Measurements from ENCODE around the gene MXD3.
"Not testable (repeated sequence)": the region's sequence is repeated elsewhere in the genome, so short reads cannot be mapped to it uniquely, and the experiment has no call there.

The MXD3 gene

DNA sequence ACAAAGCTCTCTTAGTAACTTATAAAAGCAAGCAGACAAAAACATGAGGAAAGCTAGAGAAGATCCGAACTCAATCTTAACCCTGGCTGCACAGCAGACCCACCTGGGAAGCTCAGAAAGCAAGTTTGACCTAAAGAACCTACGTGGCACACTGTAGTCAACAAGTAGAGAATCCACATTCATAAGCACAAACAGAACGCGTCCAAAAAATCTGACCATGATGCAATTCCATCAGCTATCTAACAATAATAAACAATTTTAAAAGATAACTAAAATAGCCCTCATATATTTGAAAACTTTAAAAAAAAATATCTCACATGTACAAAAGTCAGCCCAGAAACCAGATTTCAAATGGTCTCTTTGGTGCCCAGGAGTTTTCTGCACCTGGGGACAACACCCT lies 35.1 kb upstream of the MXD3 start:
- peak overlapping the region; percentile 18; the same call in 1 of the 2 replicates for H3K4me2 ChIP-seq
- no peak overlapping the region for H3K27ac ChIP-seq
- no peaks in the 10 kb centered on the region for H3K27me3 ChIP-seq
- peak overlapping the region; percentile 28; the same call in 1 of the 2 replicates for H3K9ac ChIP-seq
- H4K20me1 ChIP-seq, result peaks cover 63% of the 10 kb centered on the region
- peaks cover 71% of the 10 kb centered on the region for H3K36me3 ChIP-seq
- H3K4me3 ChIP-seq, result no peak overlapping the region
- H3K9me3 ChIP-seq, result no peaks in the 10 kb centered on the region
- TF ChIP-seq Cebpa-rat (IDR thresholded peaks at IDR 0.05), result no peak
- peaks cover 40% of the 10 kb centered on the region for H3K4me1 ChIP-seq

DNA sequence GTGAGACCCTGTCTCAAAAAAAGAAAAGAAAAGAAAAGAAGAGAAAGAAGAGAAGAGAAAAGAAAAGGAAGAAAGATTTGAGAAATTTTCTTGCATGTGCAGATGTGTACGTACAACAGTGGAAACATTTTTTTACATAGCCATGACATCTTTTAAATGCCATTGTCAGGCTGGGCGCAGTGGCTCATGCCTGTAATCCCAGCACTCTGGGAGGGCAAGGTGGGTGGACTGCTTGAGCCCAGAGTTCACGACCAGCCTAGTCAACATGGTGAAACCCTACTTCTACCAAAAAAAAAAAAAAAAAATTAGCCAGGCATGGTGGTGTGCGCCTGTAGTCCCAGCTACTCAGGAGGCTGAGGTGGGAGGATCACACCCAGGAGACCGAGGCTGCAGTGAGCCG lies 33.2 kb upstream of the MXD3 start:
- Histone ChIP-seq H3K27ac (no peak overlapping the region), H3K27me3 (no peaks in the 10 kb centered on the region), H3K4me1 (peaks cover 36% of the 10 kb centered on the region), H3K4me2 (no peak overlapping the region), H4K20me1 (peaks cover 50% of the 10 kb centered on the region), H3K36me3 (peaks cover 80% of the 10 kb centered on the region), H3K4me3 (no peak overlapping the region), H3K9me3 (no peaks in the 10 kb centered on the region), H3K9ac (no peak overlapping the region)
- no peak for TF ChIP-seq Cebpa-rat (IDR thresholded peaks at IDR 0.05)

DNA sequence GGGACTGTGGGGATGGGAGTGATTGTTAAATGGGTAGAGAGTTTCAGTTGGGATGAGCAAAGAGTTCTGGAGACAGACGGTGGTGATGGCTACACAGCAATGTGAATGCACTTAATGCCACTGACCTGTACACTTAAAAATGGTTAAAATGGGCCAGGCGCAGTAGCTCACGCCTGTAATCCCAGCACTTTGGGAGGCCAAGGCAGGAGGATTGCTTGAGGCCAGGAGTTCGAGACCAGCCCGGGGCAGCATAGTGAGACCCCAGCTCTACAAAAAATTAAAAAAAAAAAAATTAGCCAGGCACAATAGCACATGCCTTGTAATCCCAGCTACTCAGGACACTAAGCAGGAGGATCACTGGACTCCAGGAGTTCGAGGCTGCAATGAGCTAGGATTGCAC lies 32.1 kb upstream of the MXD3 start:
- no peak for TF ChIP-seq Cebpa-rat (IDR thresholded peaks at IDR 0.05)
- Histone ChIP-seq H3K4me1 (peaks cover 36% of the 10 kb centered on the region), H3K27me3 (no peaks in the 10 kb centered on the region), H3K36me3 (peaks cover 75% of the 10 kb centered on the region), H3K9ac (no peak overlapping the region), H3K4me2 (no peak overlapping the region), H3K27ac (no peak overlapping the region), H3K9me3 (no peaks in the 10 kb centered on the region), H3K4me3 (no peak overlapping the region), H4K20me1 (peaks cover 49% of the 10 kb centered on the region)

DNA sequence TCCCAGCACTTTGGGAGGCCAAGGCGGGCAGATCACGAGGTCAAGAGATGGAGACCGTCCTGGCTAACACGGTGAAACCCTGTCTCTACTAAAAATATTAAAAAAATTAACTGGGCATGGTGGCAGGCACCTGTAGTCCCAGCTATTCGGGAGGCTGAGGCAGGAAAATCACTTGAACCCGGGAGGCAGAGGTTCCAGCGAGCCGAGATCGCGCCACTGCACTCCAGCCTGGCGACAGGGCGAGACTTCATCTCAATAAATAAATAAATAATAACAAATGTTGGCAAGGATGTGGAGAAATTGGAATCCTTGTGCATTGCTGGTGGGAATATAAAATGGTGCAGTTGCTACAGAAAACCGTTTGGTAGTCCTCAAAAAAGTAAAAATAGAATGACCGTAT lies 31.3 kb upstream of the MXD3 start:
- H3K4me1 ChIP-seq, result peaks cover 36% of the 10 kb centered on the region
- not testable (repeated sequence) for H3K27me3 ChIP-seq, H3K4me2 ChIP-seq, H3K9me3 ChIP-seq, H3K4me3 ChIP-seq, H3K9ac ChIP-seq, H3K27ac ChIP-seq
- peaks cover 80% of the 10 kb centered on the region for H3K36me3 ChIP-seq
- H4K20me1 ChIP-seq, result peaks cover 49% of the 10 kb centered on the region

DNA sequence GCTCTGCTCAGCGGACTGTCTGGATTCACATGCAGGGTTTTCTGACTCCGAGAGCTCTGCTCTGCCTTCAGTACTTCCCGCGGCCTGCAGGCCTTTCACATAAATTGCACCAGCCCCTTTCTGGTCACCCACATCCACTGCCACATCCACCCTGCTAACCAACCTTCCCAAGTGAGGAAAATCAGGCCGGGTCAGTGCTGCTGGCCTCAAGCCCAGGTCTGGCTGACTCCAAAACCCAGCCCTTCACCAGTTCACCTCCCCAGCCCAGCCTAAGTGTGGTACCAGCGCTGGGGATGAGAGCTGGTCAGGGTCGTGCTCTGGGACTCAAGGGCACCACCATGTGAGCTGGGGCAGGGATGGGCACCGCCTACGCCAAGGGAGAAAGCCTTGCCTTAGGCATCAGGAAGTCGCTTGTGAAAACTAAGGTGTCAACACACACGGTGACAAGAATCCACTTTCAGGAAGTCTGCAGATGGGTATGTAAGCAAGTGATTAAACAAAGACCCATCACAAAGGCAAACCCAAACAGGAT lies 27.5 kb upstream of the MXD3 start:
- Histone ChIP-seq H4K20me1 (peaks cover 32% of the 10 kb centered on the region), H3K4me3 (no peak overlapping the region), H3K4me2 (peak overlapping the region; percentile 96), H3K27me3 (no peaks in the 10 kb centered on the region), H3K9ac (peak overlapping the region; percentile 62), H3K9me3 (no peaks in the 10 kb centered on the region), H3K4me1 (peaks cover 64% of the 10 kb centered on the region), H3K27ac (peak overlapping the region; percentile 96), H3K36me3 (peaks cover 82% of the 10 kb centered on the region)
- TF ChIP-seq Cebpa-rat (IDR thresholded peaks at IDR 0.05), result no peak

DNA sequence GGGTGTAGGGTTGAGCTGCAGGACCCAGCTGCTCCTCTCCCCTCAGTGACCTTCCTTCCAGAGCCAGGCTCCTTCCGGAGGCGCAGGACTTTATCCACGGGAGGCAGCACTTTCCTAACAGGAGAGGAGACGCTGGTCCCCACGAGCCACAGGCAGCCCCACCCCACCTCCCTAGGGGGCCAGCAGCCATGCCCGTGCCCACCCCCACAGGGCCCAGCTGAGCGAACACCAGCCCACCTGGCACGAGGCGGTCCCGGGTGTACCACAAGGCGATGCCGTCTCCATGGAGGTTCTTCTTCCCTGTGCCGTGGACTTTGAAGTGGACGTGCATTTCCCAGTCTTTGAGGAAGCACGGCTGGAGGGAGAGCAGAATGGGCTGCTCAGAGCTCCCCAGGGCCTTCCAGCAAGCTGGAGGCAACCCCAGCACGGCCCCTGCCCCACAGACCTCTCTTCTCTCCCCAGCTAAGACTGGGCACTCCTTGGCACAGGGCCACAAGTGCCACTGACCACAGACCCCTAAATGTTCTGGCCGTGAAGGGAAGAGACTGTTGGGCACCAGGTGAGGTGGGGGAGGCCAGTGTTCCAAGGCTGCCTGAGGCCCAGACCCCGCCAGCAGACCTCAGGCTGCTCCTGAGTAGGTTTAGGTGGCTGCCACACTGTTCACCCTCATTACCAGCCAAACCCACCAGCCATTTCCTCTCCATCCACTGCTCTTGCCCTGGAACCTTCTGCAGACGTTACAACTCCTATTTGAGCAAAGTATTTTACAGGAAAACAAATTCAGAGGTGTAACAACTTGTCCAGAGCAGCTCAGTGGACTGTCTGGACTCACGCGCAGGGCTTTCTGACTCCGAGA lies 26.8 kb upstream of the MXD3 start:
- Histone ChIP-seq H3K4me3 (no peak overlapping the region), H3K4me1 (peaks cover 71% of the 10 kb centered on the region), H4K20me1 (peaks cover 32% of the 10 kb centered on the region), H3K9ac (peak overlapping the region; percentile 62), H3K9me3 (no peaks in the 10 kb centered on the region), H3K27ac (peak overlapping the region; percentile 96), H3K4me2 (peak overlapping the region; percentile 96), H3K36me3 (peaks cover 80% of the 10 kb centered on the region), H3K27me3 (no peaks in the 10 kb centered on the region)
- no peak for TF ChIP-seq Cebpa-rat (IDR thresholded peaks at IDR 0.05)

DNA sequence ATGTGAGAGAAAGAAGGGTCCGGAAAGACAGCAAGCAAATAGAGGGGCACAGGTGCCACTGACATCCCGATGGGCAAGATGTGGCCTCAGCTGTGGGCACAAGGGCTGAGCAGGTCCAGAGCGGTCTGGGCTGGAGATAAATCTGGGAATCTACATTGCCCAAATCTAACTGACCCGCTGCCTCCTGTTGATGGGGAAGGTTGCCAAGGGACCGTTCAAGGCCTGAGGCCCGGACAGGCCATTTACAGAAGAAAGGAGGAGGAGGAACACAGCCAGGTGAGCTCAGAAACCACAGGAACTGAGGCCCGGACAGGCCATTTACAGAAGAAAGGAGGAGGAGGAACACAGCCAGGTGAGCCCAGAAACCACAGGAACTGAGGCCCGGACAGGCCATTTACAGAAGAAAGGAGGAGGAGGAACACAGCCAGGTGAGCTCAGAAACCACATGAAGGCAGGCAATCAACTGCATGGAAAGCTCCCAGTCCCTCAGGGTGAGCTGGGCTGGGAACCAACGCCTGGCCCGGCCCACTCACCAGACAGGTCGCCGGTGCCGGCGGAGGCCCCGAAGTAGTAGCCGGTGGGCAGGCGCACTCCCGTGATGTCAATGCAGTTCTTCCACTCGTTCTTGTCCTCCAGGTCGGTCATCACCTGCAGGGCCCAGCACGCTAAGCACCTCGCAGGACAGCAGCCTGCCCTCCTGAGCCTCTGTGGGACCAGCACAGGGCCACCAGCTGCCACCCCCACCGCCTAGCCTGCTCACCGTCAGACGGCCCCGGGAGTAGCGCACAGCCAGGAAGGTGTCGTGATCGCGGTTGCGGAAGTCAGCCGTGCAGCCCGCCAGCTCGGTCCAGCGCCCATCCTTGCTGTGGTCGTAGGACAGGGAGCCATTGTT lies 25.2 kb upstream of the MXD3 start:
- H3K27me3 ChIP-seq, result no peaks in the 10 kb centered on the region
- H3K4me1 ChIP-seq, result peaks cover 87% of the 10 kb centered on the region
- H3K9ac ChIP-seq, result 0 out of 2 replicates have a peak overlapping the region, but pooled peaks have one; percentile 37
- H3K4me3 ChIP-seq, result no peak overlapping the region
- peak overlapping the region; percentile 96 for H3K27ac ChIP-seq
- no peaks in the 10 kb centered on the region for H3K9me3 ChIP-seq
- no peak for TF ChIP-seq Cebpa-rat (IDR thresholded peaks at IDR 0.05)
- H3K4me2 ChIP-seq, result peak overlapping the region; percentile 96
- H3K36me3 ChIP-seq, result peaks cover 69% of the 10 kb centered on the region
- peaks cover 32% of the 10 kb centered on the region for H4K20me1 ChIP-seq

DNA sequence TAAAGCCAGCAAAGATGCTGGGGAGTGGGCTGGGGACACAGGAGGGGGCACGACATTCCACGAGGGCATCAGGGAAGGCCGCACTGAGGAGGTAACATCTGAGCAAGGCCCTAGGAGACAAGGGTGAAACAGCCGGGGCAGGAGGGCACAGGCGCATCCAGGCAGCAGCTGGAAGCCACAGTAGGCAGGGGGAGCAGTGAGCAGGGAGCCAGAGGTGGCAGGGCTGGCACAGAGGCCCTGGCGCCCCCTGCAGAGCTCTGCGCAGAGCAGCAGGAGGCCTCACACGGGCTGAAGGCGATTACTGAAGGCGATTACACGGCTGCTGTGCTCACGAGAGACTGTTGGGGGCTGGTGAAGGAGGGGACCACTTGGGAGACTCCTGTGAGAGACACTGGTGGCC lies 24.4 kb upstream of the MXD3 start:
- Histone ChIP-seq H4K20me1 (peaks cover 32% of the 10 kb centered on the region), H3K36me3 (peaks cover 62% of the 10 kb centered on the region), H3K4me1 (peaks cover 94% of the 10 kb centered on the region), H3K27ac (peak overlapping the region; percentile 96), H3K4me2 (peak overlapping the region; percentile 96), H3K4me3 (no peak overlapping the region; the same call in 1 of the 2 replicates), H3K9me3 (no peaks in the 10 kb centered on the region), H3K27me3 (no peaks in the 10 kb centered on the region), H3K9ac (peak overlapping the region; percentile 80)
- TF ChIP-seq Cebpa-rat (IDR thresholded peaks at IDR 0.05), result no peak

DNA sequence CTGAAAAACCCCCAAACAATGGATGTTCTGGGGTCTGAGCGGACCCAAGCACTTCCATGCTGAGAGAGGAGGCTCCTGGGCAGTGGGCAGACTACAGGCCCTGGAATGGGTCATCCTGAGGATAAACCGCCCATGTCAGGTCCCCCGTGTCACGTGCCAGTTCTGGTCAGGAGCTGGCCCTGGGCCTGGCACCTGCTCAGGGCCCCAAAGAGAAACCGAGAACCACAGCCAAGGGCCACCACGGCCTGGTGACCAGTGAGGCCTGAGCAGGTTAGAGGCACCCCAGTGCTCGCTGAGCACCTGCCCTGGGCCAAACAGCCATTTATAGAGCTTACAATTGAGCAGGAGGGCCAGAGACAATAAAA lies 24.0 kb upstream of the MXD3 start:
- Histone ChIP-seq H3K27me3 (no peaks in the 10 kb centered on the region), H3K4me2 (peak overlapping the region; percentile 96), H4K20me1 (peaks cover 32% of the 10 kb centered on the region), H3K4me3 (no peak overlapping the region; the same call in 1 of the 2 replicates), H3K36me3 (peaks cover 60% of the 10 kb centered on the region), H3K27ac (peak overlapping the region; percentile 96), H3K9me3 (no peaks in the 10 kb centered on the region), H3K4me1 (peaks cover 98% of the 10 kb centered on the region), H3K9ac (peak overlapping the region; percentile 80)
- no peak for TF ChIP-seq Cebpa-rat (IDR thresholded peaks at IDR 0.05)
